GM18861 (cell line): ENCODE results near the gene PCYT1A.
"Not testable (repeated sequence)": the region's sequence is repeated elsewhere in the genome, so short reads cannot be mapped to it uniquely, and the experiment has no call there.

Source experiments
- ATAC-seq: cut with Tn5 transposase; IDR thresholded peaks from one replicate; pipeline ENCODE4 v1.9.1; 2021; ENCODE audit not compliant: unreplicated experiment

The PCYT1A gene

DNA sequence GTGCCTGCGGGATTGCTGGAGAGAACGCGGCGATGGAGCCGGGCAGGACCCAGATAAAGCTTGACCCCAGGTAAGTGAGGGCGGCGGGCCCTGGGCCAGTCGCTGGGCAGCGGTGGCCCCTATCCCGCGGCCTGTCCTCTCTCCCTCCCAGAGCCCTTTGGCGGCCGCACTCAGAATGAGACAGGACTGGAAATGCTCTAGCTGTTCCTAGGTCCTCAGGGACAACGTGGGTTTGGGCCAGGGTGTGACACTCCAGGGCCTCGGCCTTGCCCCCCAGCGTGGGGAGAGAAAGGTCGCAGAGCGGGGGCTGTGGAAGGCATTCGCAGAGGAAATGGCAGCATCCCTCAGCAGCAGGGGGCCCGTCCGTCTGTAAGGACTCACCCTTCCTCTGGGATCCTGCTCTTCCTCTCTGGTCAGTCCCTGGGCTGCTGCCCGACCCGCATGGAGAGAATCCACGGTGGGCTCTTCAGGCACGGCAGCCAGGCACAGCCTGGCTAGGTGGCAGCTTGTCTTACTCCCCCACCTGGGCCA is 70.8 kb downstream of the PCYT1A start:
- no peak for ATAC-seq

DNA sequence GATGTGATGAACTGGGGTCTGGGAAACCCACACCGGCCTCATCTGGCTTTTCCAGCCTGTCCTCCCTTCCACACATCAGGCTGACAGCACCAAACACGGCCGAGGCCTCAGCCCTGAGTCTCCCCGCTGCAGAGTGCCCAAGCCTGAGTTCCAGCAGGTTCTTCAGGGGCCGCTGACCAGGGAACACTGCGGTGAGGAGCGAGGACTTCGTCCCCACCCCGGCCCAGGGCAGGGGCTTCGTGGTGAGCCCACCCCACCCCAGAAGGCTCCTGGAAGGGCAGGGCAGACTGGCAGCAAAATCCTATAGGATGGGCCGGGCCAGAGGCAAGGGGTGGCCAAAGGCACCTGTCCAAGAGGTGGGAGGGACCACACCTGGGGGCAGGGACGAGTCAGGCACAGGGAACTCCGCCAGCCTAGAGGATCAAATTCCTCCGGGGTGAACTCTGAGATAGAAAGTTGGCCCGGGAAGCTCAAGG is 71.4 kb downstream of the PCYT1A start, which contains the start of gene SLC51A:
Gene SLC51A, plus strand, starts transcription at position 446 of the 476 bp plus-strand sequence. CDS start 179 bp downstream, outside the sequence.
- ATAC-seq, result no peak

DNA sequence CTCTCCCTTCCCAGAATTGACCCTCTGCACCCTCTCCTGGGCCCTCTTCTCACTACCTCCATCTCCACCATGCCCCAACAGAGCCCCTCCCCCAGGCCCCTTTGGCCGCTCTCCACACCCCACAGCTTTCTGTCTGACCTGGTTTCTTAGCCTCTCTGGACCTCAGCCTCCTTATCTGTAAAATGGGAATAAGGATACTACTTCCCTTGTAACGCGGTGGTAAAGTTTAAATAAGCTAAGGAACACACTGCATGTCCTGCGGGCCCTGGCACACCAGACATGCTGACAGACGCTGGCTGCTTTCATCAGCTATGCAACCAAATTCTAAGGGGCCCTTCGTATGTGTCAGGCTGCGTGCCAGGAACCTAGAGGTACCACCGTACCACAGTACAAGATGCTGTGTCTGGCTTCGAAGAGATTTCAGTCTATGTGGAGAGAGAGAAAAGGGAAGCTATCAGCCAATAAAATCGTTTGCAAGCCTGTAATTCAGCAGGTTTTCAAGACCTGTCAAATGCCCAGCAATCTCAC is 72.0 kb downstream of the PCYT1A start:
- ATAC-seq, result no peak

DNA sequence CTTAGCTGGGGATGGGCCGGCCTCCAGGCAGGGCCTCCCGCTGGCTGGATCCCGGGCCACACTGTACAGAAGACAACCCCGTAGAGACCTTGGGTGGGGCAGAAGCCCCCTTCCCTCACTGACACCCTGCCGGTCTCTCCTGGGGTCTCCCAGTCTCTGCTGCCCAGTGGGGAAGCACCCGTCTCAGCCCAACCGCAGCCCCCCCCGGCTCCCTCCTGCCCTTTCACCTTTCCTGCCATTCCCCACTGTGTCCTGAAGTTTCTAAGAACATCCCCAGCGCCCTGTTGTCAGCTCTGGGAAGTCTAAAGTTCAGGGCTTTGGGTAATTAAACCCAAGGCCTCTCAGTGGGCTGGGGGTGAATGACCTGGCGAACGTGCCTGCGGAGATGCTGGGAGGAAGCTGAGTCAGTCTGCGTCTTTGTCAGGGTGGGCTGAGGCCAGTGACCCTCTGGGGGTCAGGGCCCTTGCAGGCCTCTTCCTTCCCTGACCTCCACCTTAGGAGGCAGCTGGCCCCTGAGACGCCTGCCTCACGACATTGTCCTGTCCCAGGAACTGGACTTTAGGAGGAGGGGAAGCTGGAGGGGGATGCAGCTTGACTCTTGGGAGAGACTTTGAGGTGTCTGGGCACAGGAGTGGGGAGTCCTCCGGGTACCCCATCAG is 72.6 kb downstream of the PCYT1A start:
- no peak for ATAC-seq

DNA sequence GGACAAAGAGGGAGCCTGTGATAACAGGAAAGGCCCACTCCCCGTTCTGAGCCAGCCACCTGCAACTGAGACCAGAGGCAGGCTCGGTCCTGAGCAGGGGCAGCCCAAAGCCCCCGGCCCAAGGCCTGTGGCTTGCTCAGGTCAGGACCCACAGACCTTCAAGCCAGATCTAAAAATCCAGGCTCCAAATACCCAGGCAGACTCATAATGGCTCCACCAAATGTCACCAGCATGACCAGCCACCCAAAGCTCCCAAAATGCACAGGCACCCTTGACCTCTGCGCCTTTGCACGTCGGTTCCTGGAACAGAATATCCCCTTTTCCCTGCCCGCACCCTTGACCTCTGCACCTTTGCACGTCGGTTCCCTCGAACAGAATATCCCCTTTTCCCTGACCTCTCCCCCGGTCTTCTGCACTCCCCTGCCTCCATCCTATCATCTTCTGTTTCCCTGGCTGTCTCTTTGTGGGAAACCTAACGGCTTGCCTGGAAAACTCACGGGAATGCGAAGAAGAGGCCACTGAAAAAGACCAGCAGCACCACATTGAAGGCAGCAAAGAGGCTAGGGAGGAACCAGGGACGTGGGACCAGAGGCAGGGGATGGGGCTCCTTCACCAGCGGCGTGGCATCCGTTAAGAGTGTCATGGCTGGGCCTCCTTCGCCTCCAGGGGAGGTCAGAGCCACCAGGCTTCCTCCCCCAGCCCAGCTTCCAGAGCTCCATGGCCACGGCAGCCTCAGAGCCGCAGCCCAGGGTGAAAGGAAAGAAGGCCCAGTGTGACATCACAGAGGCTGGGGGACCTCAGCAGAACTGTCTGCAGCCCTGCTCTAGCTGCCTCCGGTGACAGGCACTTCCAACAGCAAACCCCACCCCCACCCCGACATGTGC is 76.6 kb downstream of the PCYT1A start, which contains the start of gene ZDHHC19:
Gene ZDHHC19, minus strand, starts transcription at position 728 of the 884 bp plus-strand sequence. Its CDS starts 85 bp downstream, at position 643.
- ATAC-seq, result no peak

DNA sequence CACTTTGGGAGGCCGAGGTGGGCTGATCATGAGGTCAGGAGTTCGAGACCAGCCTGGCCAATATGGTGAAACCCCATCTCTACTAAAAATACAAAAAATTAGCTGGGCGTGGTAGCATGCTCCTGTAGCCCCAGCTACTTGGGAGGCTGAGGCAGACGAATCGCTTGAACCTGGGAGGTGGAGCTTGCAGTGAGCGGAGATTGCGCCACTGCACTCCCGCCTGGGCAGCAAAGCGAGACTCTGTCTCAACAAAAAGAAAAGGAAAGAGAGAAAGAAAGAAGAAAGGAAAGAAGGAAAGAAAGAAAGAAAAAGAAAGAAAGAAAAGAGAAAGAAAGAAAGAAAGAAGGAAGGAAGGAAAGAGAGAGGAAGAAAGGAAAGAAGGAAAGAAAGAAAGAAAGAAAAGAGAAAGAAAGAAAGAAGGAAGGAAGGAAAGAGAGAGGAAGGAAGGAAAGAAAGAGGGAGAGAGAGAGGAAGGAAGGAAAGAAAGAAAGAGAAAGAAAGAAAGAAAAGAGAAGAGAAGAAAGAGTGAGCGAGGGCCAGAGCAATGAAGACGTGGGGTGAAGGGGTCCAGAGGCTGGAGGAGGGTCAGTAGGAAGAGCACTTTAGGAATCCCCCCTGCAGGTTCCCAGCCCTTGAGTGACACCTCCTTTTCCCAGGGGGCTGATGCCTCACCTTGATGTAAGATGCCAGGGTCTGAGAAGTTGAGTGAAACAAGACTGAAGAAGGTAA is 77.4 kb downstream of the PCYT1A start:
- not testable (repeated sequence) for ATAC-seq

DNA sequence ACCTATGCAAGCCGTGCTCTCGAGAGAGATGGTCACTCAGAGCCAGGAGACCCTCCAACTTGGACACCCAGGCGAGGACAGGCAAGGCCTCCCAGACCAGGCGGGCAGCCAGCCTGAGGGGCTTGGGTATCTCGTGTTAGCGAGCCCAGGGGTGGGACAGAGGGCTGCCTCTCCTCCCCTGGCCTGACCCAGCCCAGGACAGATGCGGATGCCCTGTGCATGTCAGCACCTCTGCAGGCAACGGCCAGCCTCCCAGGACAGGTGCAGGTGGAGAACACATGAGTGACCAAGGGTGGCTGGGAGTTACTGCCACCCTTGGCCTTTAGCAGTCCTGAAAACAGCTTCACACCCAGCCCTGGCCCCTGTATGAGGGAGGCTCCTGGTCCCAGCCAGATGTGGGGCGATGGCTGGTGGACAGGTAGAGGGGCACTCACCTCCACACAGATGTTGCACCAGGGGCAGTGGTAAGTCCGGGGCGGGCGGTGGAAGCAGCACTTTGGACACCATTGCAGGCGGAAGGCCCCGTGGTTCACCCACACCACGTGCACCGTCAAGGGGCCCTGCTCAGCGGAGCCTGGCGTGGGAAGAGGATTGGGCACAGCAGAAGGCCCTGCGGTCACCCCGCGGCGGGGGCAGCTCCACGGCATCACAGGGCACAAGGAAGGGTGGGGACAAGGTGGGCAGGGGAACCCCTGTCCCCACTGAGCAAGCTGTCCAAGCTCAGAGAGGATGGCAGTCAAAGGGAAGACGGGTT is 78.4 kb downstream of the PCYT1A start:
- no peak for ATAC-seq

DNA sequence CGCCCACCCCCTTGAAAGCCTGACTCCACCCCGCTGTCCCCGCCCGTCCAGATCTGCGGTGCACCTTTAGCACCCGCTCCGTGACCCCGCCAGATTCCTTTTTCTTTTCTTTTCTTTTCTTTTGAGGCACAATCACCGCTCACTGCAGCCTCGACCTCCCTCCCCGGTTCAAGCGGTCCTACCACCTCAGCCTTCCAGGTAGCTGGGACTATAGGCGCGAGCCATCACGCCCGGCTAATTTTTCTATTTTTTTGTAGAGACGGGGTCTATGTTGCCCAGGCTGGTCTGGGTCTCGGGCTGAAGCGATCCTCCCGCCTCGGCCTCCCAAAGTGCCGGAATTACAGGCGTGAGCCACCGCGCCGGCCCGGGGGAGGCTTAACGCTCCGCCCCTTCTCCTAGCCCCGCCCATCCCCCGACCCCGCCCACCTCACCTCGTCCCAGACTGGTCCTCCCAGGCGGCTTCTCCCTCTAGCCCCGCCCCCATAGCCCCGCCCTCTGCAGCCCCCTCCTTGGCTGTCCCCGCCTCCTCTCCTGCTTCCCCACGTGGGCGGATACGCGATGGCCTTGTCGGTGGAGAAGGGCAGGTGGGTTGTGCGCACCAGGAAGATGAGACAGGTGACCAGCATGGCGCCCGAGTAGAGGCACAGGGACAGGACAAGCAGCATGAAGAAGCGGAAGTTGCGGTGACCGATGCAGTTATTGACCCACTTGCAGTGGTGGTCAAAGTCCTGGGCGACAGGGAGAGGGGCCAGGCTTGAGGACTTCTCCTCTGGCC is 79.5 kb downstream of the PCYT1A start:
- ATAC-seq, result no peak

DNA sequence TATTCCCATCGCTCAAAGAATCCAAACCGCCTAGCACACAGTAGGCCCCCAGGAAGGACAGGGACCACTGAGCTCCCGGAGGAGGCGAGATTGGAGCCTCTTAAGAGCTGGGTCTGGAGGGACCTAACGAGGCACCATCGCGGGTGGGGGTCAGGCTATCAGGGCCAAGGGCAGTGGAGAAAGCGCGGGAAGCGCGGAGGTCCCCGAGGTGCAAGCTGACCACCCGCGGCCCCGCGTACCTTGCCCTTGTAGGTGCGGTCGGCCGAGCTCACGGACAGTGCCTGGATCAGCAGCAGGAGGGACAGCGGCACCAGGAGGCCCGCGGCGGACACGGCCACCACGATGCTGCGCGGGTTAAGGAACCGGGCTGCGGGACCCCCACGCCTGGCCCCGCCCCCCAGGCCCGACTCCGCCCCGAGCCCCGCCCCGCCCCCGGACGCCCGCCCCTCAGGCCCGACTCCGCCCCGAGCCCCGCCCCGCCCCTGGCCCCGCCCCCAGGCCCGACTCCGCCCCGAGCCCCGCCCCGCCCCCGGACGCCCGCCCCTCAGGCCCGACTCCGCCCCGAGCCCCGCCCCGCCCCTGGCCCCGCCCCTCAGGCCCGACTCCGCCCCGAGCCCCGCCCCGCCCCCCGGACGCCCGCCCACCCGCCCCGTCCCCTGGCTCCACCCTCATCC is 80.2 kb downstream of the PCYT1A start:
- ATAC-seq, result no peak

DNA sequence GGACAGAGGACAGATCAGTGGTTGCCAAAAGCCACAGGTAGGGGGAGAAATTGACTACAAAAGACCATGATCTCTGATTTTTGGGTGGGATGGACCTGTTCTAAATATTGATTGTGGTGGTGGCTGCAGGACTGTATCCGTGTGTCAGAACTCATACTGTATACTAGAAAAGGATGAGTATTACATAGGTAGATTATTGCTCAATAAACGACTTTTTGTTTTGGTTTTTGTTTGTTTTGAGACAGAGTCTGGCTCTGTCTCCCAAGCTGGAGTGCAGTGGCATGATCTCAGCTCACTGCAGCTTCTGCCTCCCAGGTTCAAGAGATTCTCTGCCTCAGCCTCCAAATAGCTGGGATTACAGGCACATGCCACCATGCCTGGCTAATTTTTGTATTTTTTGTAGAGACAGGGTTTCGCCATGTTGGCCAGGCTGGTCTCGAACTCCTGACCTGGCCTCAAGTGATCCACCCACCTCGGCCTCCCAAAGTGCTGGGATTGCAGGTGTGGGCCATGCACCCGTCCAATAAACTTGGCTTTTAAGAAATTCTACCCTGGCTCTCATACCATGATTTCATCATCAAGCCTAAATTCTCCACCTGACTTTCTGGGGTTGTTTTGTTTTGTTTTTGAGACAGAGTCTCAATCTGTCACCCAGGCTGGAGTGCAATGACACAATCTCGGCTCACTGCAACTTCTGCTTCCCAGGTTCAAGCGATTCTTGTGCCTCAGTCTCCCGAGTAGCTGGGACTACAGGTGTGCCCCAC is 81.9 kb downstream of the PCYT1A start:
- not testable (repeated sequence) for ATAC-seq

DNA sequence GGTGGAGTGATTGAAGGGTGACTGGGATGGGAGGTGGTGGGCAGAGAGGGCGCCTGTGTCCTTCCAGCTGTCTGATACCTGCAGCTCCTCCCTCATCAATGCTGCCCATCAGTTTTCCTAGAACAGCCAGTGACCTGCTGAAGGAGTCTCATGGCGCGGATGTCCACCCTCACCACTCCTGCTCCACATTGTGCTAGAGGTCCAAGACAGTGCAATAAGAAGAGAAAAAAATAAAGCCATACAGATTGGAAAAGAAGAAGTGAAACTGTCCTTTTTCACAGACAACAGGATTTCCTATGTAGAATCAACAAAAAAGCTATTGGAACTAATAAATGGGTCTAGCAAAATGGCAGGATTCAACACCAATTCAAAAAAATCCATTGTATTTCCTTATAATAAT is 83.7 kb downstream of the PCYT1A start:
- ATAC-seq, result no peak

DNA sequence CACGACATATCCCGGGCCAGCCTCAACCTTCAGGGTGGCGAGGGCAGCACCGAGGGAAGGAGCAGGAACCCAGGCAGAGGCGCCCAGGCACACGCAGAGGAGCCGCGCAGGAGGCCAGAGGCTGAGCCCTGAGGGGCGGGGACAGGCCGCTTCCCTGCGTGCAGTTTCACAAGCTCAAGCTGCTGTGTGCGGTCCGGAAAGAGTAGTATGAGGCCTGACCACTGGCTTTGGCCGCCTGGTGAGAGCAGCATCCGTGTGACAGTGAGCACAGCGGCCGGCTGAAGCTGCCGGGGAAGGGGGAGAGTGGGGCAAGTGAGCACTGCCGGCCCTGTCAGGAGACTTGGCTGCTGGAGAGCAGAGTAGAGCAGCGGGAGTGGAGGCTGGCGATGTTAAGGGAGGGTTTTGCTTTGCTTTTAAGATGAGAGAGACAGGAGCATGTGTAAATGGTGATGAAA is 85.0 kb downstream of the PCYT1A start:
- ATAC-seq, result peak; percentile 55

DNA sequence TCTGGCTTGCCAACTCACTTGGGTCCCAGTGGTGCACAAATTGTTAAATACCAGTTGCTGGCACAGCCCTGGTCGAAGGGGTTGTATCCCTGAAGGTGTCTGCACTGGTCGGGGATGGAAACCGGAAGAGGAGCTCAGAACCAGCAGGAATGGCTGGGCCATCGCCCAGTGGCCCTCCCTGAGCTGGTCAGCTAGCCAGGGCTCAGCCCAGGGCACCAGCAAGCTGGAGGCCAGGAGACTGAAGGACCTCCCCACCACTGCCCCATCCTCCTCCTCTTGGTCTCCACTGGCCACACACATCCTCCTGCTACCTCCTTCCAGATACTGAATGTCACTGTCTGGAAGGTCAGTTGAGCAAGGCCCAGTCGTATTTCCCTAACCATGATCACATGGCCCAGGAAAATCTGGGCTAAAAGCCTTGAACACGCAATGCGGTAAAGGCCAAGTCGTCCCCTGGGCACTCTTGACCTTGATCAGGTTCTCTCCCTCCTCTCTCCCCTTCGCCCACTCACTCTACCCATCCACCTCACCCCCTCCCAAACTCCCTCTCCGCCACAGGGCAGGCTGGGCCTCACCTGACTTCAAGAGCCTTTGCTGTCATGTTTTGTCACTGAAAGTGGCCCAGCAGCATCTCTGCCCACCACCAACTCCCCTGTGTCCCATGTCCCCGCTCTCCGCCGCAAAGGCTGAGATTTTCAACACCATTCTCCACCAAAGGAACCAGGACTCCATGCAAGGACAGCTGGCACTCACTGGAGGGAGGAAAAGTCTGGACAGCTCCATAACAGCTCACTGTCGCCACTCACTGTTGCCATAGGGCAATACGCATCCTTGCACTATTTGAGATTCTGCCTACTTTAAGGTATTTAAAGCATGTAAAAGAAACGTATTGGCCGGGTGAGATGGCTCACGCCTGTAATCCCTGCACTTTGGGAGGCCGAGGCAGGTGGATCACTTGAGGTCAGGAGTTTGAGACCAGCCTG is 88.5 kb downstream of the PCYT1A start:
- no peak for ATAC-seq

DNA sequence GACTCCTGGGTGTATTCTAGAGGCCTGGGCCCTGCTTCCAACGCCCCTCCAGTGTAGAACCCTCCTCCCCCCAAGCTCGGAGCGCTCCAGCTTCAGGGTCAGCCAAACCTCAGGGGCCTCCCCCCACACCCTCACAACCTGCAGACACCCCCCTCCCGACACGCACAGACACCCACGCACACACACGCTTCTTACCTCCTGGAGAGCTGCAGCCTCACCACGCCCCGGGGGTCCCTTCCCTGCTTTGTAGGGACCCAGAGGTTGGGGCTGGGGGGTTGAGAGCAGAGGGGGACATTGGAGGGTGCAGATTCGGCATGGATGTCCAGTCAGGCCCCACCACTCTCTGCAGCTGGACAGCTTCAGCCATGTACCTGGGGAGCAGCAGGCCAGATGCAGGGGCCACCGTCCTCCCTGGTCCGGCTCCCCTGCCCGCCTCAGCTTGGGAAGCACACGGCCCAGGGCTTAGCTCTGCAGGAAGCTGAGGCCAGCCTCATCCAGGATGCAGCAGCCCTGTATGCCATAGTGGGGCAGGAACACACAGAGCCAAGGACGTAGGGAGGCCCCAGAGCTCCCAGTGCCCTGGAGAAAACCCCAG is 89.3 kb downstream of the PCYT1A start:
- no peak for ATAC-seq

DNA sequence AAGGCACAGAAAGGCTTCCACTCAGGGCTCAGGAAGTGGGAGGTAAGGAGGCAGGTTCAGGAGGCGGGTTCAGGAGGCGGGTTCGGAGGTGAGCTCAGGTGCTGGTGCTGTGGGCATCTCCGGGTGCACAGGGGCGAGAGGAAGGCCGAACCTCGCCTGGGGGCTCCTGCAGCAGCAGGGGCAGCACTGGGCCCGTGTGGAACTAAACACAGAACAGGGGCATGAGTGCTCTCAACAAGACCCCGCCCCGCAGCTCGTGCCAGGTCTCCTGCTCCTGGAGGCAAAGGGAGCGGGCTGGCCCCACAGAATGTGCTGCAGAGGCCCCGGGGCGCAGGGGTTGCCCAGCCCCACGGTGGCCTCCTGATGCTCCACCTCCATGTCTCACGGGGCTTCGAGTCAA is 90.0 kb downstream of the PCYT1A start:
- no peak for ATAC-seq

DNA sequence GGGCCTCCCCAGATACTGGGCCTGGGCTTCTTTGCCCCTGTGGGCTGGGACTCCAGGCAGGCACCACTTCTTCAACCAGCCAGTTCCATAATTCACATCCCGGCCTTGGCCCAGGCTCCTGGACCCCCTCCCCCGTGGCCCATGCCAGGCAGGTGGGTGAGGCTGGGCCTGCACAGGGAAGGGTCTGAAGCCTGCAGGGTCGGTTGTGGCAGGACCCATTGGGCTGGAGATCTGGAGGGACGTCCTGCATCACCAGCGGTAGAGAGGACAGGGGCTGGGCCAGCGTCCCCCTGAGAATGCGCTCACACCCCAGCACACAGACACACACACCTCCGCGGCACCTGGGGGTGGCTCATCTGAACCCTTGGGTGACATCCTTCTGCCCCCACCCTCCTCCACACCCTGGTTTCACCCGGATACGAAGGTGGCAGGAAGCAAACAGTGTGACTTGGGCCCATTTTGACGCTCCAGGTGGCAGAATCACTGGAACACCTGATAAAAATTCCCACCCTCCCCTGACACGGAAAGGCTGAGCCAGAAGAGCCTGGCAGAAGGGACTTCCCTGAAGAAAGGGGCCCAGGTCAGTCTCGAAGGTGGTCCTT is 91.8 kb downstream of the PCYT1A start:
- ATAC-seq, result no peak
